HepG2 (cell line): ENCODE measurements around the gene CEP162. TPM values are rescaled to one million over a fixed set of nuclear protein-coding genes. Genes with fewer than 3 reads are reported as not detected.

ENCODE experiments used
- ATAC-seq: fragments of 200-7000 bp; cut with Tn5 transposase; 3 replicates; pipeline ENCODE4 v1.9.1; 2020; ENCODE audit warnings: mild to moderate bottlenecking, moderate library complexity
- BruUV-seq: library from RNA; stranded (reverse); fragments of 400-500 nt; replicated peaks from 2 replicates; lab custom pipeline; 2021; lab: Mats Ljungman, UMichigan
- CTCF ChIA-PET: fragments of 300-600 bp; formaldehyde crosslinking; extraction: SDS; loops from one replicate; lab custom pipeline; 2021; ENCODE audit warnings: low total read pairs, inconsistent platforms, low intra/inter-chr PET ratio; lab: Yijun Ruan, JAX
- POLR2A ChIA-PET: fragments of 350-600 bp; sonication (Branson Sonifier 250); formaldehyde crosslinking; loops from one replicate; lab custom pipeline; 2020; ENCODE audit warnings: antibody characterized with exemption, inconsistent platforms; lab: Yijun Ruan, JAX
- DNase-seq: peaks from one replicate; pipeline ENCODE4 v3.0.0-alpha.2; 2015; ENCODE audit warnings: low spot score
- FAIRE-seq: peaks from 3 replicates; lab custom pipeline; 2011; peaks lifted over from hg19 to GRCh38; lab: Jason Lieb, UNC
- H2AFZ ChIP-seq: one replicate; pipeline ENCODE4 v1.6.1; 2011; ENCODE audit warnings: low read length, inconsistent platforms
- H3K27ac ChIP-seq: fragments of 300-600 bp; 3 replicates; pipeline ENCODE4 v1.8.0; 2011; ENCODE audit warnings: mixed run types, mild to moderate bottlenecking, mixed read lengths, low read length, inconsistent platforms; ENCODE audit not compliant: insufficient read depth; ENCODE audit errors: extremely low read length
- H3K27me3 ChIP-seq, 2 experiments: fragments of 200-600 bp in 1 of 2; 2 replicates in 1 of 2; 3 replicates in 1 of 2; pipeline versions ENCODE4 v1.6.0 to v1.8.0; 2011; ENCODE audit warnings: low read length in 2 of 2, mild to moderate bottlenecking in 2 of 2, moderate library complexity in 2 of 2, inconsistent platforms in 1 of 2; ENCODE audit not compliant: insufficient read depth in 2 of 2, control insufficient read depth in 1 of 2
- H3K36me3 ChIP-seq, 2 experiments: fragments of 200-600 bp in 1 of 2; replicated peaks in 1 of 2; 2 replicates in 1 of 2; 3 replicates in 1 of 2; pipeline versions ENCODE4 v1.5.1 to v1.8.0; 2011; ENCODE audit warnings: low read length in 2 of 2, inconsistent platforms in 1 of 2; ENCODE audit not compliant: insufficient read depth in 2 of 2, control insufficient read depth in 1 of 2
- H3K4me1 ChIP-seq: 2 replicates; pipeline ENCODE4 v1.5.1; 2012; ENCODE audit warnings: low read length, inconsistent platforms; ENCODE audit not compliant: insufficient read depth
- H3K4me2 ChIP-seq: 2 replicates; pipeline ENCODE4 v1.6.0; 2011; ENCODE audit warnings: low read depth, low read length, inconsistent platforms
- H3K4me3 ChIP-seq, 3 experiments: fragments of 200-600 bp in 1 of 3; sonication (generic), shearing (Covaris generic) in 1 of 3; replicated peaks in 1 of 3; 2 replicates each; pipeline ENCODE4 v1.5.1; 2011 to 2016; ENCODE audit warnings: low read length in 3 of 3, inconsistent platforms in 2 of 3, low read depth in 2 of 3, mild to moderate bottlenecking in 2 of 3, control low read depth in 1 of 3, mixed read lengths in 1 of 3; ENCODE audit not compliant: insufficient read depth in 1 of 3
- H3K79me2 ChIP-seq: one replicate; pipeline ENCODE4 v1.6.1; 2011; ENCODE audit warnings: low read length, inconsistent platforms; ENCODE audit not compliant: insufficient read depth
- H3K9ac ChIP-seq: 2 replicates; pipeline ENCODE4 v1.6.0; 2011; ENCODE audit warnings: mild to moderate bottlenecking, low read depth, low read length, inconsistent platforms; ENCODE audit not compliant: insufficient read depth
- H3K9me3 ChIP-seq: 2 replicates; pipeline ENCODE4 v1.5.1; 2012; ENCODE audit warnings: mild to moderate bottlenecking, low read length
- H4K20me1 ChIP-seq: 2 replicates; pipeline ENCODE4 v1.6.0; 2011; ENCODE audit warnings: inconsistent platforms, mild to moderate bottlenecking, low read length, moderate library complexity; ENCODE audit not compliant: insufficient read depth
- ATF6 ChIP-seq: sonication (generic); formaldehyde crosslinking; conservative IDR thresholded peaks from 2 replicates; pipeline ENCODE4 v1.4.0; 2020; ENCODE audit warnings: missing genetic modification reagents
- ATF7-NPFF ChIP-seq: sonication (generic); formaldehyde crosslinking; IDR thresholded peaks from 2 replicates; pipeline ENCODE4 v1.8.1; 2023; ENCODE audit warnings: mild to moderate bottlenecking, low read depth, missing genetic modification reagents, moderate library complexity
- ATM ChIP-seq: fragments of 450-650 bp; IDR thresholded peaks from 2 replicates; pipeline ENCODE4 v1.7.1; 2017; ENCODE audit warnings: mild to moderate bottlenecking, borderline replicate concordance
- ATRX ChIP-seq: sonication (generic); formaldehyde crosslinking; IDR thresholded peaks from 2 replicates; pipeline ENCODE4 v1.4.0; 2020; ENCODE audit warnings: missing genetic modification reagents, borderline replicate concordance
- HNRNPUL1 ChIP-seq: fragments of 200-400 bp; formaldehyde crosslinking; IDR thresholded peaks from 2 replicates; pipeline ENCODE4 v1.6.1; 2017; ENCODE audit warnings: low read depth, mild to moderate bottlenecking, low read length, moderate library complexity
- MIXL1 ChIP-seq: IDR thresholded peaks from 2 replicates; pipeline ENCODE4 v1.6.1; 2016
- MXD1 ChIP-seq: sonication (generic); formaldehyde crosslinking; IDR thresholded peaks from 2 replicates; pipeline ENCODE4 v1.4.0; 2020; ENCODE audit warnings: mild to moderate bottlenecking, missing genetic modification reagents
- POLR2AphosphoS5 ChIP-seq: IDR thresholded peaks from 2 replicates; pipeline ENCODE4 v1.6.1; 2012; ENCODE audit warnings: low read depth, low read length
- RARG ChIP-seq: sonication (generic); formaldehyde crosslinking; IDR thresholded peaks from 2 replicates; pipeline ENCODE4 v1.4.0; 2020; ENCODE audit warnings: low read depth, mild to moderate bottlenecking, missing genetic modification reagents
- SIN3A ChIP-seq: IDR thresholded peaks from 2 replicates; pipeline ENCODE4 v1.6.1; 2011; ENCODE audit warnings: low read depth, mild to moderate bottlenecking, control low read depth, low read length, borderline replicate concordance
- SIX4 ChIP-seq: sonication (generic); formaldehyde crosslinking; IDR thresholded peaks from 2 replicates; pipeline ENCODE4 v1.4.0; 2020; ENCODE audit warnings: missing genetic modification reagents
- SRSF9 ChIP-seq: fragments of 200-400 bp; formaldehyde crosslinking; IDR thresholded peaks from 2 replicates; pipeline ENCODE4 v1.6.1; 2018; ENCODE audit warnings: borderline replicate concordance, mild to moderate bottlenecking, low read depth, low read length; ENCODE audit not compliant: insufficient read depth, poor library complexity, severe bottlenecking
- ZBTB26 ChIP-seq: IDR thresholded peaks from 2 replicates; pipeline ENCODE4 v1.6.1; 2016; ENCODE audit warnings: missing compliant biosample characterization, missing genetic modification reagents, borderline replicate concordance
- ZBTB38 ChIP-seq: sonication (generic); formaldehyde crosslinking; IDR thresholded peaks from 2 replicates; pipeline ENCODE4 v1.5.1; 2020; ENCODE audit warnings: mild to moderate bottlenecking, missing genetic modification reagents
- ZMYM4 ChIP-seq: sonication (generic); formaldehyde crosslinking; IDR thresholded peaks from 2 replicates; pipeline ENCODE4 v1.8.1; 2023; ENCODE audit warnings: mild to moderate bottlenecking, missing genetic modification reagents
- ZNF101 ChIP-seq: sonication (generic); formaldehyde crosslinking; IDR thresholded peaks from 2 replicates; pipeline ENCODE4 v1.4.0; 2020; ENCODE audit warnings: mild to moderate bottlenecking, low read depth, missing genetic modification reagents, borderline replicate concordance
- ZNF543 ChIP-seq: sonication (generic); formaldehyde crosslinking; IDR thresholded peaks from 2 replicates; pipeline ENCODE4 v1.4.0; 2020; ENCODE audit warnings: mild to moderate bottlenecking, missing genetic modification reagents
- ZNF891 ChIP-seq: sonication (generic); formaldehyde crosslinking; IDR thresholded peaks from 2 replicates; pipeline ENCODE4 v1.5.0; 2020; ENCODE audit warnings: mild to moderate bottlenecking, missing genetic modification reagents
- WGBS: methylation state at CpG from one replicate; pipeline ENCODE4 v1.1.6; 2017; ENCODE audit warnings: low lambda C conversion rate; 5-methylcytosine and 5-hydroxymethylcytosine counted together
- in situ Hi-C: cut with HindIII; loops from 2 replicates; pipeline ENCODE4 v1.10.0; 2017; ENCODE audit warnings: low pct_unique_long_range_greater_than_20kb; ENCODE audit not compliant: extremely low pct_ligation_motif_present
- intact Hi-C: fragments of 100-400 bp; cut with micrococcal nuclease; formaldehyde crosslinking; loops from one replicate; pipeline ENCODE4 v1.10.0; 2022; ENCODE audit not compliant: unreplicated experiment
- polyA plus RNA-seq, 8 experiments: library from polyadenylated mRNA; depleted of rRNA in 3 of 8; stranded (reverse) in 7 of 8; unstranded in 1 of 8; fragments of >200 nt; fragmentation: Illumina TruSeq in 4 of 8; extraction: Trizol in 4 of 8; gene quantifications; 2 replicates each; pipeline versions ENCODE4 v1.2.1 to v1.2.3, GENCODE V29; 2011 to 2016; ENCODE audit warnings: low read depth in 4 of 8, missing spikeins in 1 of 8, mixed read lengths in 1 of 8; ENCODE audit not compliant: insufficient read depth in 1 of 8
- total RNA-seq, 5 experiments: library from RNA; depleted of rRNA; stranded (reverse); fragments of >200 nt; fragmentation: Illumina TruSeq; extraction: Trizol; gene quantifications; 2 replicates each; pipeline ENCODE4 v1.2.3, GENCODE V29; 2016; ENCODE audit warnings: low read depth in 1 of 5
- TF ChIP-seq, protein P1 (sequence below): sonication (generic); formaldehyde crosslinking; IDR thresholded peaks from 2 replicates; pipeline ENCODE4 v1.8.0; 2022; ENCODE audit warnings: mild to moderate bottlenecking, missing genetic modification reagents

The CEP162 gene
- total and polyA plus RNA-seq, 2 of the 13 experiments (the other 11 are each of a cell fraction or from before 2014, with no cell fraction given), result 0.50 to 7.9 TPM

GRCh38 chr6:84077645-84078044 lies 149.8 kb downstream of the CEP162 start (continued):
- TF ChIP-seq POLR2AphosphoS5, result no peak
- TF ChIP-seq MXD1 (CRISPR knock-in tag), result no peak
- no peak for TF ChIP-seq MIXL1
- TF ChIP-seq SIN3A, result no peak
- TF ChIP-seq, all 625 proteins: peak for 0

GRCh38 chr6:84074988-84075781 lies 152.3 kb downstream of the CEP162 start:
- no peaks in the 10 kb centered on the region for H3K27me3 ChIP-seq
- WGBS, result 35% methylated on average over 6 of the region's 6 CpGs
- FAIRE-seq (no peak), ATAC-seq (no peak), DNase-seq (no peak)
- BruUV-seq, result no TSS peak
- H2AFZ ChIP-seq, result no peak overlapping the region
- H4K20me1 ChIP-seq, result no peaks in the 10 kb centered on the region
- no peaks in the 10 kb centered on the region for H3K79me2 ChIP-seq
- H3K4me1 ChIP-seq, result no peaks in the 10 kb centered on the region
- TF ChIP-seq ATF7-NPFF (no peak), ZBTB26 (no peak), RARG (CRISPR knock-in tag) (no peak), ZNF101 (no peak), ATRX (CRISPR knock-in tag) (no peak), ZBTB38 (no peak), ZNF543 (CRISPR knock-in tag) (no peak), ATM (no peak), HNRNPUL1 (no peak), ZNF891 (CRISPR knock-in tag) (no peak), SRSF9 (no peak), ATF6 (CRISPR knock-in tag) (no peak), ZMYM4 (CRISPR knock-in tag) (no peak), SIX4 (CRISPR knock-in tag) (no peak)
- TF ChIP-seq, protein P1, sequence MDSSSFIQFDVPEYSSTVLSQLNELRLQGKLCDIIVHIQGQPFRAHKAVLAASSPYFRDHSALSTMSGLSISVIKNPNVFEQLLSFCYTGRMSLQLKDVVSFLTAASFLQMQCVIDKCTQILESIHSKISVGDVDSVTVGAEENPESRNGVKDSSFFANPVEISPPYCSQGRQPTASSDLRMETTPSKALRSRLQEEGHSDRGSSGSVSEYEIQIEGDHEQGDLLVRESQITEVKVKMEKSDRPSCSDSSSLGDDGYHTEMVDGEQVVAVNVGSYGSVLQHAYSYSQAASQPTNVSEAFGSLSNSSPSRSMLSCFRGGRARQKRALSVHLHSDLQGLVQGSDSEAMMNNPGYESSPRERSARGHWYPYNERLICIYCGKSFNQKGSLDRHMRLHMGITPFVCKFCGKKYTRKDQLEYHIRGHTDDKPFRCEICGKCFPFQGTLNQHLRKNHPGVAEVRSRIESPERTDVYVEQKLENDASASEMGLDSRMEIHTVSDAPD (CRISPR knock-in tag), result no peak
- ChIA-PET POLR2A (no interaction called here), CTCF (no interaction called here)
- H3K27ac ChIP-seq, result no peak overlapping the region
- intact Hi-C loops (no loop called here), in situ Hi-C loops (no loop called here)
- H3K4me3 ChIP-seq, result no peak overlapping the region
- H3K9me3 ChIP-seq, result no peaks in the 10 kb centered on the region
- no peaks in the 10 kb centered on the region for H3K36me3 ChIP-seq
- no peak overlapping the region for H3K4me2 ChIP-seq
- no peak overlapping the region for H3K9ac ChIP-seq
